ENCODE data around the gene SLC7A9.

Gene SLC7A9

GRCh38 chr19:32828643-32829344, 40.8 kb downstream of the SLC7A9 start:
- DNase-seq (ENCODE audit: low read depth in 2 of 2), result no peak

GRCh38 chr19:32828139-32828538, 41.4 kb downstream of the SLC7A9 start:
- no peak for DNase-seq (ENCODE audit: low read depth in 2 of 2)

DNA sequence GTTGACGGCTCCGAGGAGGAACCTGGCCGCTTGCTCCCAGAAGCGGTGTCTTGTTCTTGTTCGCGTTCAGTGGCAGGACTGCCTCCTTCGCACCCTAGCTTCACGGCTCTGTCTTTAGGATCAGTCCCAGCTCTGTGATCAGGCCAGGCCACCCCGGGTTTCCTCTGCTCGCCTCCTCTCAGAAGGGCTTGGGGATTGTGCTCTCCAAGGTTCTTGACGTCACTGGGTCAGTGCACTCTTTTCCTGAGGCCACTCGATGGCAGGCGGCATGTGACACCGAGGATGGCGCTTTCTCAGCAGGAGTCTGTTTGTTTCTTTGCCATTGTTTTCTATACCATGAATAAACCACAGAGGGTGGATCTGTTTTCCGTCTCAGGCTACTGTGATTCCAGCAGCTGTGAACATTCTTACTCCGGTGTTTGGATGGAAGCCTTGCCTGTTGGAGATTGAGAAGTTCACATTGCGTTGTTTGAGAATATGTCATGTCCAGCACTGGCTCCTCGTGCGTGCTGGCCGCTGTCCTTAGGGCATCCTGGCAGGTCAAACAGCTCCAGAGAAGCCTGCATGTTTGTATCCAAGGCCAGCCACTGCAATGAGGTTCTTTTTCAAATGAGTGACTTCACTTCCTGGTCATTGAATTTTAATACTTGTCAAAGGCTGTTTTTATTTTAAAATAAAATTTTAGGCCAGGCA, 44.5 kb downstream of the SLC7A9 start:
- DNase-seq (ENCODE audit: low read depth in 2 of 2), result no peak

DNA sequence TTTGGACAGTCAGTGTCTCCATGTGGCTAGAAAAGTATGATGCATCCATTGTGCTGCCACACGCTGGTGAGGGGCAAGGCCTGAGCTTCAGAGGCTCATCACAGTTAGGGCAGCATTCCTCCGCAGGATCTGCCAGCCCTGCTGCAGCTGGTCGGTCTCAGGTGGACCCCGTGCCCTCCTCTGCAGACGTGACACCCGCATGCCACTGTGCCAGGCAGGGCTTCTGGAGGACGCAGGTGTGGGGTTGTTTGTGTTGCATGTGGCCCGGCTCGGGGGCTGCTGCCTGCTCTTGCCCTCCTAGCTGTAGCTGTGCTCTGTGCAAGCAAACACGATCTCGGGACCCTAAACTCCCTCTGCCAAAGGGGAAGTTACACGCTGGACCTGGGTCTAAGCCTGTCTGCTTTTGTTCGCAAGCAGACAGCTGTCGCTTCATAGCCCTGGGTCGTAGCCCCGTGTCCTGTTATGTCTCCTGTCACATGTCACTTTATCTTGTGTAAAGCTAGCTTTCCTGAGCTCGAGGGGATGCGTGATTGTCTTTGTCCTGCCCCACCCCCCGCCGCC, 45.3 kb downstream of the SLC7A9 start:
- no peak for DNase-seq (ENCODE audit: low read depth in 2 of 2)

DNA sequence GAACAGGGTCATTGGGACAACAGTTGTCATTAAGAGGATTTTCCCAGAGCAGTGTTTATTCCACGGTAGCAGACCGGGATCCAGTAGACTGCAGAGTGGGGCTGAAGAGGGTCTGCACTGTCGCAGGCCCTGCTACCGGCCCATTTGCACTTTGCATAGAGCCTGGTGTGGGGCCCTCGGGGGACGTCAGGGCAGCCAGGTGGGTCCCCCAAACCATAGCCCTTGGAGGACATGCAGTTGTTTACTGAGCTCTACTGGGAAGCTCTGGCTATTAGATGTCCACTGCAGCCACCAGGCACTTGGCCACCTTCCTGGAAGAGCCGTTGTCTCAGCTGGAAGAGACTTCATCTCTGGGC, 45.8 kb downstream of the SLC7A9 start:
- no peak for DNase-seq (ENCODE audit: low read depth in 2 of 2)

- DNase-seq (ENCODE audit: low read depth in 2 of 2), result no peak
These were observed 46.4 kb downstream of the SLC7A9 start for GRCh38 chr19:32822916-32823746.

DNA sequence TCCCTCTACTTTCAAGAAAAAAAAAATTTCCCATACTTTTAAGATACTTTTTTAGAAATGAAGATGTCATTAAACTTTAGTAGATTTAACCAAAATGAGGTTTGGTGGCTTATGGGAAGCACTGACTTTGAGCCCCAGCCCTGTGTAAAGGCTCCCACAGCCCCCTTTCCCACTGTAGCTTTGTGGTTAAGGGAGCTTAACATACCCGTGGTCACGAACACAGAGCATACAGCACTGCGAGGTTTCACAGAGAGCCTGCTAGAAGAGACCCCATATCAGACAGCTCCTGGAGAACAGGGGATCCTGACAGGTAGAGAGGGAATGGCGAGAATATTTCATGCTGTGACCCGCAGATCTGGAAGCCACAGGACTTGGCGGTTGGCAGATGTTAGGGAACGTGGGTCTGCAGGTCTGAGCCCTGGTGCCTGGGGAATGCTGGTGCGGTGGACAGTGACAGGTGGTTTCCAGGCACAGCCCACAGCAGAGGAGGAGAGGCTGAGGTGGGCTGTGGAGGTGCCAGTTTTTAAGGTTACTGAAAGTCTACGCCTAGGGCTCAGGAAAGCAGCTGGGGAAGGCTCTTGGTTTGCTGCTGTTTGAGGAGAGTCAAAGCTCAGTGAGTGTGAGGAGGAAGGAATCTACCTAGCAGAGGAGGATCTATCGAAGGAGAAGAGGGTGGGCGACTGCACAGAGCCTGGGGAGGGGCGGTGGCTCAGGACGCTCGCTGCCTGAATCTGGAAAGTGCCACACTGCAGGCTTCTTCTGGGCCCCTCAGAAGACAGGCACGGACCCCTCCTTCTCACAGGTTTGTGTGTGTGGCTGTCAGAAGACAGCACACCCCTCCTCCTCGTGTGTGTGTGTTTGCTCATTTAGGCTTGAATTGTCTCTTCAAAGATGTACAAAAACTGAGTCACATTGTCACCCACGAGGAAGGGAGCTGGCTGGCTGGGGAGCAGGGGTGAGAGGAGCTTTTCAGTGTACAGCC, 49.9 kb downstream of the SLC7A9 start:
- no peak for DNase-seq (ENCODE audit: low read depth in 2 of 2)

- DNase-seq (ENCODE audit: low read depth in 2 of 2), result no peak
These were observed 51.0 kb downstream of the SLC7A9 start for GRCh38 chr19:32818536-32818935.

DNA sequence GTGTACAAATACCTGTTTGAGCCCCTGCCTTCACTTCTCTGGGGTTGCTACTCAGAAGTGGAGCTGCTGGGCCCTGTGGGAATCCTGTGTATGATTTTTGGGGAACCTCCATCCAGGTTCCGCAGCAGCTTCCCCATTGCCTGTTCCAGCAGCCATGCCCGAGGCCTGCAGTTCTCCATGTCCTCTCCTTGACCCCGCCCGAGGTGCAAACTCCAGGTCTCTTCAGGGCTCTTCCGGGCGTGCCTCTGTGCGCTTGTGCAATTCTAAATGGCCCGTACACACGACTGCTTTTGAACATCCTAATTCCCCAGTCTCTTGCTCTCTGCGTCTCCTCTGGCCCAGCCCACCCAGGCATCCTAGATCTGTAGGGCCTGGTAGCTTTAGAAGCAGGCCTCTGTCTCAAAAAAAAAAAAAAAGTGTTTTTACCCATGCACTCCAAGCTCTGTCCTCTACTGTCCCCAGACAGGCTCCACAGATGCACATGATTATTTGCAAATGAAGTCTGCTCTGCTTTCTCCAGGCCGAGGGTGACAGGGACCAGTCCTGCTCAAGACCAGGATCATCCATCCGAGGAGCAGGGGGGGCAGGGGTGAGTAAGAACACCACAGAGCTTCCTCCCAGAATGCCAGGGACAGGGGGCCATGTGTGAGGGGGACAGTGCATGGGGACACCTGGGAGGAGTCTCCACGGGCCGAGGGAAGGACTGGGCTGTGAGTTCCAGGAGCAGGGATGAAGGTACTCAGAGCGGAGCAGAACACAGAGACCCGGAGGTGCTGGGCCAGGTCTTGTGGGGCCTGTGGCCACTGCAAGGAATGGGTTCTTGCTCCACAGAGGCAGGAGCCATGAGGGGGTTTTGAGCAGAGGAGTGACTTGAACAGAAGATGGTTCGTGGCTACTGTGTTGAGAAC, 51.7 kb downstream of the SLC7A9 start:
- no peak for DNase-seq (ENCODE audit: low read depth in 2 of 2)

DNA sequence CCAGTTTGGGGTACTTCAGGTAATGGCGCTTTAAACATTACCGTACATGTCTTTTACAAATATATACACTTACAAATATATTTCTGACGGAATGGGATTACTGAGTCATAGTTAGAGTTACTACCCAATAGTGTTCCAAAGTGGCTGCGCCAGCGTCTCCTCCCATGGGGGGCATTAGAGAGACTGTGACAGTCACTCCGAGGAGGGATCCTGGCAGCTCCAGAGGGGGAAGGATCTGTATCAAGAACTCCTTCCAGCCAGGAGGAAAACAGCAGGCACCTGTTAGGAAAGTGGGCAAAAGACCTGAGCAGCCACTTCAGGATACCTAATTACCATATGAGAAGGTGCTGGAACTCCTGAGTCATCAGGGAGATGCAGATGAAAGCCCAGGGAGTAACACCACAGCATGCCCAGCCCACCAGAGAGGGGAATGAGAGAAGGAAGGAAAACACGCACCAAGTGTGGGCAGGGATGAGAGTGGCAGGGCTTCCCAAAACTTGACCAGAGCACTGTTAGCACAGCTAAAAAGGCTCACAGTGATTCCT, 52.9 kb downstream of the SLC7A9 start:
- no peak for DNase-seq (ENCODE audit: low read depth in 2 of 2)

DNA sequence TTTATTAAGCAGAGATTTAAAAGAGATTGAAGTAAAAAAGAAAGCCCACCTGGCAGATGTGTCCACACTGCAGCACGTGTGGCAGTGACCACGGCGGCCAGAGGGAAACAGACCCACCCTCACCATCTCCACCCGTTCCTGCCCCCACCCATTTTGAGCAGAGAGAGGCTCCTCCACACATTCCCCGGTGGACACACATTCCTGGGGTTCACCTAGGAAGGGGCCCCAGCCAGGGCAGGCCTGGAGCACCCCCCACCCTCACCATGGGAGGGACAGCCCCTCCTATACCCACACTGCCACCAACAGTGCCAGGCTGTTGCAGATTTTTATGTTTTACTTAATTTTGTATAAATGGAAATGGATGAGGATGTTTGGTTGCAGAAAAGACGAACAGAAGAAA, 54.9 kb downstream of the SLC7A9 start:
- DNase-seq (ENCODE audit: low read depth in 2 of 2), result no peak

DNA sequence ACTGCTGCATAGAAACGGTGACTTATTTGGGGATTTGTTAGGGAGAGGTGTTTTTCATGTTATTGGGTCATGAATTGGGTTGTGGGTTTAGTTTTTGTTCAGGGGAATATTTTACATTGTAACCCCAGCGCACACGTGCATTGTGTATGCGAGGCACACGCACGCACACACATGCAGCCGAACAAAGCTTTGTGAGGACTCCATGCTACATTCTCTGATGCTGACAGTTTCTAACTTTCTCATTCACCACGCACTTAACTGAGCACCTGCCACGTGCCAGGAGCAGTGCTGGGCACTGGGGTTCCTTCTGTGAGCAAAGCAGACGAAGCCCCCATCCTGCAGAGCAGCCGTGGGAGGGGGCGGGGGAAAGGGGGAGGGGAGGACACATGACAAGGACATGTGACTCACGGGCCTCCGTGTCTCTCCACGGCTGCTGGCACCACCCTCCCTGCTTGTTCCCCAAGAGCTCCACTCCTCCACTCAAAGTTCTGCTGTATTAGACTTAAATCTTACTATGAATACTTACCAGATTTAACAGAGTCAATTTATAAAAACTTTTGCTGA, 55.6 kb downstream of the SLC7A9 start:
- no peak for DNase-seq (ENCODE audit: low read depth in 2 of 2)

DNA sequence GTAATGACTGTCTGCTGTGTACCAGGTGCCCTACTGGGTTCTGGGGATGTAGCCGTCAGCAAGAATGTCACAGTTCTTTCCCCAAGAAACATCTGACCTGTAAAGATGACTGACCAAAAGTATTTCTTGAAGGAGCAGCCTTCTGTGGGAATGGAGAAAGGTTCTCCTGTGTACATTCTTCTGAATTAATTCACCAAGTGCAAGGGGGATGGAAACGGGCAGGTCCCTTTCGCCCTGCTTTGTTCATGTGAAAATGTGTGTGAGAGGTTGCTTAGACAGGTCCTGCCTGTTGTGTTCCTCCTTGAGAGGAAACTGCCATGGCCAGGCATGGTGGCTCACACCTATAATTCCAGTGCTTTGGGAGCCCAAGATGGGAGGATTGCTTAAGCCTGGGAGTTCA, 57.0 kb downstream of the SLC7A9 start:
- DNase-seq (ENCODE audit: low read depth in 2 of 2), result no peak

GRCh38 chr19:32812036-32812435, 57.5 kb downstream of the SLC7A9 start:
- DNase-seq (ENCODE audit: low read depth in 2 of 2), result no peak

DNA sequence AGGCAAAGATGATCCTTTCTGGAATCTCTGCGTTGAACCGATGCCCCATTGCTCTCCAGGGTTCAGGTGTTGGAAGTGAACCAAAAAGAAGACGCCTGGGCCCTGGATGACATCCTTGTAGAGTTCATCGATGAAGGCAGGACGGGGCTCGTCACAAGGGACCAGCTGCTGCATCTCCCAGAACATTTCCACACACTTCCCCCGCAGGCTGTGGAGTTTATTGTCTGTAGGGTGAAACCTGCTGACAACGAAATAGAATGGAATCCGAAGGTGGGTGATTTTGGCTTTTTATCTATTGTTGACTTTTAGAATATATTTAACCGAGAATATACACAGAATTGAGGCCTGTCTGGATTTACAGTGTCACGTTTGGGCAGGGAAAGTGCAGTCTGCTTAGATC, 58.4 kb downstream of the SLC7A9 start:
- DNase-seq (ENCODE audit: low read depth in 2 of 2), result no peak

DNA sequence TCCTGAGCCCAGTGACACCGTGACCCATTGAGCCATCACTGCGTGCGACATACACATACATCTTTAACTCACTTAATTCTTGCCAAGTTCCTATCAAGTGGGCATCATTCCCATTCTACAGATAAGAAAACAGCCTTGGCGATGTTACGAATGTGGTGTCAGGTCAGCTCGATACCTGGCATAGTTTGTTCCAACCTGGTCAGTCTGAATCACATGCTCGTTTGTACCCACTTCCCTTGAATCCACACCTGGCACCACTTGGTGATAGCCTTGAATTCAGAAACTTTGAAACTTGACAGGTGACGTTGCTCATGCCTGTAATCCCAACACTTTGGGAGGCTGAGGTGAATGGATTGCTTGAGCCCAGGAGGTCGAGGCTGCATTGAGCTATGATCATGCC, 59.1 kb downstream of the SLC7A9 start:
- DNase-seq (ENCODE audit: low read depth in 2 of 2), result no peak

- DNase-seq (ENCODE audit: low read depth in 2 of 2), result no peak
These were observed 59.8 kb downstream of the SLC7A9 start for GRCh38 chr19:32809754-32810153.

DNA sequence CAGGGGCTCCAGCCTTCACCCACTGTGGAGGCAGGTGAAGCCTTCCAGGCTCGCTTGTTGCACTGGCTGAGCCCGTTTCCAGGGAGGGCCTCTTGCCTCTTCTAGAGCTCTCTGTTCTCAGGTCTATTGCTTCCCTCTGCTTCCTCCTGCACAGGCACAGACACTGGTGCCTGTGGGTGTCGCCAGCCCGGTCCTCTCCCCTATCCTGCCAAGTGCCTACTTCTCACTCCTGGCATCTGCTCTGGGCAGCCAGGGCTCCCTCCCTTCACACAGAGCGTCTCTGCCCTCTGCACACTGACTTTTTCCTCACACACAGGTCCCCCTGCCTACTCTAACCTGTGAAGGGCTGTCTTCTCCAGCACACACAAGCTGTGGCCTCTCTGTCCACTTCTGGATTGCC, 60.3 kb downstream of the SLC7A9 start:
- no peak for DNase-seq (ENCODE audit: low read depth in 2 of 2)

GRCh38 chr19:32808236-32808635, 61.3 kb downstream of the SLC7A9 start:
- DNase-seq (ENCODE audit: low read depth in 2 of 2), result no peak

DNA sequence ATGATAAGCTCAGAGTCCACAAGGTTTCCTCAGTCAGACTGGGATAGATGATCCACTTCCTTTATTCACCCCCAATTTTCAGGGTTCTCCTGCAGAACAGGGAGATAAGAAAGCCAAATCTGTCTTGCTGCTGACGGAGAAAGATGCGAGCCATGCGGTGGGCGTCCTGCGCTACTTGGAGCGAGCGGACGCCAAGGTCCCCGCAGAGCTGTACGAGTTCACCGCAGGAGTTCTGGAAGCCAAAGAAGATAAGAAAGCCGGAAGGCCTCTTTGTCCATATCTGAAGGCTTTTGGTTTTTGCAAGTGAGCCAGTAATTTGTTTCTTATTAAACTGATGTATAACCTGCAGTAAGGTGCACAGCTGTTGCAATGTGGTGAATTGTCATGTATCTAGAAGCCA, 66.7 kb downstream of the SLC7A9 start:
- no peak for DNase-seq (ENCODE audit: low read depth in 2 of 2)

Data from stimulated activated CD8-positive, alpha-beta memory T cell treated with anti-CD3 and anti-CD28 coated beads, Interleukin-2, amount 100 ng/mL, for 48 hours (primary cell).